NCI-H2029 (cell line): ENCODE data around the gene CTBP2.

Experiments used
- DNase-seq: peaks from one replicate; lab custom pipeline; 2025; lab: John Stamatoyannopoulos, UW

Gene CTBP2

GRCh38 chr10:125024497-125025234 is 135.7 kb downstream of the CTBP2 start:
- DNase-seq, result no peak

DNA sequence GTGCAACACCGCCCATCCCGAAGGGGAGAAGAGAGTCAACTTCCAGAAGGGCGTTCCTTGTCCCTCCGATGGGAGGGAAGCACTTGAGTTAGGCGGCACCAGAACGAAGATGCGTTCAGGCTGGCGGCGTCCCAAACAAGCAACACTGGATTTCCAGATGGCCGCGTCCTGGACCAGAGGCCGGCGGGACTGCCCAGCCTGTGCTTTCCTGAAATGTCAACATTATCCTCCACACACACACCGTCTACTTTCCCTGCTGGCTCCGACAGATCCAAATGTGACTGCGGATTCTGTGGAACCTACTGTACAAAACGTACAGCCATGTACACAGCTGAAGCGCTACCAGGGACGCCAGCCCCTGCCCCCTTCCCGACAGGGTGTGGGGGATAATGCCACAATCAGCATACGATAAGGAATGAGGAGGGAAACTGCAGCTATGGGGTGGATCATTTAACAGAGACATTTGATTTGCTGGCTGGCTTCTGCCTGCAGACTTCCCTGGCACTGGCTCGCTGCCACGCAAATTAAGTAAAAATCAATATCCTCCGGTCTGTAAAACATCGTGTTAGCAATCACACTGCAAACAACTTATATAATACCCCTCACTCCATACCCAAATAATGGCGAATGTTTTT is 136.4 kb downstream of the CTBP2 start:
- DNase-seq, result peak; percentile 42

- peak; percentile 58 for DNase-seq
Measured at GRCh38 chr10:125023255-125023654, 137.1 kb downstream of the CTBP2 start.

DNA sequence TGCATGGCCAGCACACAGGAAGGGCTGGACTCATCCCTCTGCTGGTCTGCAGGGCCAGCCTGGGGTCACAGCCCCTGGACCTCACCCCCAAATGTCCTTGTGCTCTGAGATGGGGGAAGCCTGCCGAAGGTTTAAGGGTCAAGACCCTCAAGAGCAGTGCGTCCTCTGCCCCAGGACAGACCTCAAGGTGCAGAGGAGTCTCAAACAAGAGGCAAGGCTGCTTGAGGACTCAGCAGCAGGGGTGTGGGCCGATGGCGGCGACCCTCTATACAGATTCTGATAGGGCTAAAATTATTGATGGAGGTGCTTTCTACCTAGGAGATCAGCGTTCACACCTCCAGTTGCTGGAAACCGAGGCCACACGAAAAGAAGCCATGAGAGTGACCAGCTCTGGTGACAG is 137.7 kb downstream of the CTBP2 start:
- DNase-seq, result no peak

DNA sequence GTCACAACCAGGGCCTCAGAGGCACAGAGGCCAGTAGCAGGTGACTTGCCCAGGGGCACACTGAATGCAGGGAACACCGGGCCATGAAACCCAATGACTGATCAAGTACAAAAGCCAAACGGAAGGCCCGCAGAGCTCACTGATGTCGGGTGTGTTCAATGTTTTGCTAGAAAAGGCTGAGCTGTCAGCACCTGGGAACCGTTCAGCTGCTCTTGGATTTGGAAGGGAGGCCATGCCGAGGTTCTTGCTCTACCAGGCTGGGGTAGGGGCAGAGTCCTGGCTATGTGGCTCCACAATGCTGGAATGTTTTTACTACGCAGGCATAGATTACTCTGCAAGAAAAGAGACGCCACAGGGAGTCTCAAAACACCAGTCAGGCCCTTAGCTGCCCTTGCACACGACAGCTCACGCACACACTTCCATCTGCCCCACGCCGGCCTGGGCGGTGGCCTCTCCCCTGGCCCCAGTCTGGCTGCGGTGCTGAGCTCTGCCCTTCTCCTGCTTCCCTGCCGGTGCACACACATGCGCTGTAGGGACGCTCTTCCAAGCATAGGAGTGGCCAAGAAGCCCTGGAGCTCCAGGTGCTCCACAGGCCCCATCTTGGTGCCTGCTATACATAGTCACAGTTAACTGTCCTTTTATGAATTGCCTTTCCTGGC is 138.5 kb downstream of the CTBP2 start:
- no peak for DNase-seq

- DNase-seq, result no peak
Measured at GRCh38 chr10:125020871-125021270, 139.5 kb downstream of the CTBP2 start.

- no peak for DNase-seq
Measured at GRCh38 chr10:125020386-125020785, 140.0 kb downstream of the CTBP2 start.

DNA sequence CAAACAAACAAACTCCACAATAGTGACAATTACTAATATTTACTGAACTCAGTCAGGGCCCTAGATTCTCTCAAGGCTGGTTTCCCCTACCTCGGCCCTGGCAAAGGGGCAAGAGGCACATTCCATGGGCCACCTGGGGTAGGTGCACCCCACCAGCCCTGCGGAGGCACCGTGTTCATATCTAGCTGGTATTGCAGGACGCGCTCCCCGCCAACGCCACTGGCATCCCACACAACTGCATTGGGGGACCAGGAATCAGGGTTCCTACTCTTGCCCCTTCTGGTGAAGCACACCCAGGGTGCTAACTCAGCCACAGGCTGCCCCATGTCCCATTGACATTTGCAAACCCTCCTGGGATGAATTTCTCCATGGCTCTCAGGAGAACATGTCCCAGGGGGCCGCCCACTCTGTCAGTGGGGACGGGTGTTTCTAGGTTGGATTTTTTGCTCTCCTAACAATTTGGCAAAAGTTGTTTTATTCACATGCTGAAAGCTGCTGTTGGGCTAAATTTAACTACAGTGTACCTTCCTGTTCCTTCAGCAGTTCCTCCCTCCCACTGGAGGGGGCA is 141.7 kb downstream of the CTBP2 start:
- no peak for DNase-seq

- no peak for DNase-seq
Measured at GRCh38 chr10:125017547-125018298, 142.6 kb downstream of the CTBP2 start.

DNA sequence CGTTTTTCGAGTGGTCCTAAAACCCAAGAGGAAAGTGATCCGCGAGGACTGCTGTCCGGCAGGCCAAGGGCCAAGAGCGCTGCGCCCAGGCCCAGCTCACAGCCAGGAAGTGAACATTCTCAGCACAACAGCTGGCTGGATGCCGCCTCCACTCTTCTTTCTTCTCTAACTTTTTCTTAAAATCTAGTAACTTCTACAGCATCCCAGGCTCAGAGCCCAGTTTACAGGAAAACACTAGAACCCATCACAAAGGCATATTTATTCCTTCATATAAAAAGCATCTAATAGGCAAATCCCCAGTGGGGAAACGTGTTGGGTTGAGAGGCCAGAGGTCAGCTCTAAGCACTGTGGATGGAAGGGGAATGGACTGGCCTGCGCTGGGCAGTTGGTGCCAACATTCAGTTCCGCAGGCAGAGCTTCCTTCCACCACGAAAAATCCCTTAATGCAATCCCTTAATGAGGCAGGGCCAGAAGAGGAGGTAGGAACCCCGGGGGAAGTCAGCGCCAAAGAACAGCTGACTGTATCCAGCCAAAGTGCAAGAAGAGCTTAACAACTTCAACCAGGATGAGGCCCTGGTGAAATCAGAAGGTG is 143.7 kb downstream of the CTBP2 start:
- no peak for DNase-seq

GRCh38 chr10:125016123-125016522 is 144.2 kb downstream of the CTBP2 start:
- DNase-seq, result no peak

GRCh38 chr10:125015356-125015944 is 144.9 kb downstream of the CTBP2 start:
- DNase-seq, result no peak

DNA sequence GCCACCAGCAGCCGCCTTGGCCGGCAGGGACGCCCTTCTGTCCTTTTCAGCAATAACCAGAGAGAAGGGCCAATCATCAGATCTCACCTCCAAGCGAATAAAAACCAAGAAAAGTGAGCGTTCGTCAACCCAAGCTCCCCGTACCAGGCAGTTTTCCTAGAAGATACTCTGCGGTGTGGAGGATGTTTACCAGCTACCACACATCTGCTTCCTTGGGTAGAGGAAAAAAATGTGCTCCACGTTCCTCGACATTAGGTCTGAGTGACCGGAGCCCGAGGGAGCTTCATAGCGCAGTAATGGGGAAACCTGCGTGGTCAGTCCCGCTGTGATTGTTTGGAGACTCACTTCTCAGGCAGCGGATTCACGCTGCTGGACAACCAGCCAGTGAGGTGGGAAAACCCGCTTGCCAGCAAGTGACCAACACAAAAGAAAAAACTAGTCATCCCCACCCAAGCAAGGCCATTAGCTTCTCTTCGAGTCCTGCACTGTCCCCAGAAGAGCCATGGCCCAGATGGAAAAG is 145.5 kb downstream of the CTBP2 start:
- no peak for DNase-seq

DNA sequence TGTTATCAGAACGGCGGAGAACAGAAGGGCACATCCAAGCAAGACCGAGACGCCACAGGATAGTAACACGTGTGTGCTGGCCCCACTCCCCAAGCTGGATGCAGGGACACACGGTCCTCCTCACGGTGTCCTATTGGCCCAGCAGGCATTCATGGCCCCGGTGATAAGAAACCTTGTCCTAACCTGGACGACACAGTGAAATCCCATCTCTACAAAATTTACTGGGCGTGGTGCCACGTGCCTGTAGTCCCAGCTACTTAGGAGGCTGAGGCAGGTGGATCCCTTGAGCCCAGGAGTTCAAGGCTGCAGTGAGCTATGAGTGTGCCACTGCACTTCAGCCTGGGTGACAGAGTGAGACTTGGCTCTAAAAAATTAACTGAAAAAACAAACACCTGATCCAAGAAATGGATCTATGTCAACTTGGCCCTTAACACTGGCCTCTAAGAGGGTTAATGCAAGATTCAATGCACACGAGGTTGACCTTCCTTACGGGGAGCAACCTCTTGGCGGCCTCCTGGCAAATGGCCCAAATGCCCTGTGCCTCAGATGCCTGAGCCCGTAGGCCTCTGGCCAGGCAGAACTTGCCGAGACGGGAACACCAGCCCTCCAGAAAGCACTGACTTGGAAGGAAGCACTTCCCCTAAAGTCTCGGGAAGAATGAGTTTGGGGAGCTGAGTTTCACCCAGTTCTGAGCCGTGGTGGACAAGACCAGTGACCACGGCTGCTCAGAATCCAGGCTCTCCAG is 146.1 kb downstream of the CTBP2 start:
- no peak for DNase-seq

- no peak for DNase-seq
Measured at GRCh38 chr10:125013529-125013872, 146.9 kb downstream of the CTBP2 start.

DNA sequence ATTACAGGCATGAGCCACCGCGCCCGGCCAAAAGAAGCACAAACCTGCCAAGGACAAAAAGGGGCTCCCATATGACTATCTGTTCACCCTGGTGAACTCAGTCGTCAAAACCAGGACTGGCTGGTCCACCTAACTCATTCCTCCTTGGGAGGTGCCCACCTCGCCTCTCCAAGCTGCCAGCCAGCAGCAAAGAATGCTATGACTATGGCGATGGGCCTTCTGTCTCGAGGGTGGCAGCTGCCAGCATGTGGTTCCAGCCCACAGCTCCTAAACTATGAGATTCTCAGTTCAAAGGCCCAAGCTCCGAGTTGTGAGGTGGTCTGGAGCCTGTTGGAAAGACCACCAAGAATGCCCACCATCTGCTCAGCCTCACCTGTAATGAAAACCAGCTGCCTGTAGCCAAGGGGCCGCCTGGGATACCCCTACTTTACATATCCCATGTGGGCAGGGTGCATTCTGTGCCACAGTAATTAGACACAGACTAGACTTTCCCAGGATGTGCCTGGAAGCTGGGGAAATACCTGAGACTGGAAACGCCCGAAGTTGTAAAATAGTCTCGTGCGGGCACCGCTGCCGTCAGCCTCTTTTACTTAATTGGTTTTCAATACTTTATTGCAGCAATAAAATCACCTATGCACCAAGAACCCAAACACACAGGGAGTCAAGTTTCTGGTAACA is 147.4 kb downstream of the CTBP2 start:
- no peak for DNase-seq

DNA sequence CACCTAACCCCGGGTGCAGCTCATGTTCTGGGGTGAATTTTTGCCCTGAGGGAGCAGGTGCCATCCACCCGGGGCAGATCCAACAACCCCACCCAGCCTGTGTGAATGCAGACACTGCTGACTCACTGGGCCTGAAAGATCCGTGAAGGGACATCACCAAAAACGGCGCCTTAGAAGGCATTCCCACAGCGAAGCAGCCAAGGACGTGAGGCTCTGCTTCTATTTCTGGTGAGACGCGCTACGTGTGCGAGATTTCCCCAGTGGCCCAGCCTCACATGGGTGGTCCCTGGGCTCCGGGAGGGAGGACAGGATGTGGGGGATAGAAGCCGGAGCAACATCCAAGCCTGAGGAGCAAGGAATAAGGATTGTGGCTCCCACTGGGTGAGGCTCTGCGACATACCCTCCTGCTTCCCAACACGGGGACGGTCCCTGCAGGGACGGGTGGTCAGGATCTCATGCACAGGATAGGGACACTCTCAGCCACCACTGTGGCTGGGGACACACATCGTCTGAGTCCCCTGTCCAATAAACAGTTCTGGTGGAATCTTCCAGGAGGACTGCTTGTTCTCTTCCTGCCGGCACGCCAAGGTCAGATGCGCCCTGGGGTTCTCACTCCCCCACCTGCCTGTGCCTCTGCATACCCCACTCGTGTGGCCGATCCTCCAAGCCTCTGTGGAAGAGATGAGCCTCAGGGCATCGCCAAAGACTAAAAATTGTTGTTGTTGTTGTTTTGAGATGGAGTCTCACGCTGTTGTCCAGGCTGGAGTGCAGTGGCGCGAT is 148.2 kb downstream of the CTBP2 start:
- no peak for DNase-seq

DNA sequence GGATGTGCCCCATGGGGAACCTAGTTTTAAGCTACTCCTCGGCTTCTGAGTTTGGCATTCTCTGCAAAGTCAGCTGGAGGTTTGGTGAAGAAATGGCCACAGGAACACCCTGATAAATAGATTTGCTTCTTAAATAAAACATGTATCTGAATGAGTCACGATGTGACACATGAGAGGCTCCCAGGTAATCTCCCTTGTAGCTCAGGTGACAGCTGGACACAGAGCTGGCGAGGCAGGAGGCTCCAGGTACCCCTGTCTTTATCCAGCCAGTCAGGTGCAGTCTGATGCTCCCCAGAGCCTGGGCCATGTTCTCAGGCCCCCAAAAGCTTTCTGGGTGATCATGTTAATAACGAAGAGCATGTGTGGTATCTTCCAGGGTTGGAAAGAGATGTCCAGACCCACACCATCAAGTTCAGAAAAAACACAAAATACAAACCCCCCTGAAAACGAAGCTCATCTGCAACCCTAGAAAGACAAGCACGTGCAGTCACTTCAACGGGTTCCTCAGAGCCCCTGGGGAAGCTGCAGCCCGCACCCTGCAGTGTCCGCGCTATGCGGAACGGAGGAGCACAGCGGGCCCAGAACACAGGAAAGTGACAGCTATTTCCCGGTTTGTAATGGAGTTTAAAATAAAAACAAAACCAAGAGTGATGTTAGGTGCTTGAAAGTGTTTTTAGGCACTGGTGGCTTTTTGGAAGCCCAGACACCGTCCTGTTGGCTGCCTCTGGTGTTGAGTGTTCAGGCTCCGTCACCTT is 149.0 kb downstream of the CTBP2 start:
- DNase-seq, result no peak
